NT2/D1 (cell line): Measurements from ENCODE around the gene ANKRD39.
A peak's percentile ranks its signal among the peaks of the same experiment; 100 is the strongest.

Source experiments
- DNase-seq: peaks from one replicate; pipeline ENCODE4 v3.0.0-alpha.2; 2011; ENCODE audit warnings: low read depth, low spot score
- H3K27me3 ChIP-seq: 2 replicates; pipeline ENCODE4 v1.6.0; 2011; ENCODE audit warnings: mild to moderate bottlenecking; ENCODE audit not compliant: insufficient read length, insufficient read depth
- H3K36me3 ChIP-seq: 2 replicates; pipeline ENCODE4 v1.6.1; 2011; ENCODE audit warnings: mild to moderate bottlenecking, low read length, mixed read lengths; ENCODE audit not compliant: insufficient read depth, insufficient read length
- H3K4me1 ChIP-seq: 2 replicates; pipeline ENCODE4 v1.5.1; 2011; ENCODE audit not compliant: insufficient read depth, insufficient read length
- H3K4me3 ChIP-seq: 2 replicates; pipeline ENCODE4 v1.5.1; 2011; ENCODE audit warnings: low read depth; ENCODE audit not compliant: insufficient read length
- H3K9ac ChIP-seq: 2 replicates; pipeline ENCODE4 v1.6.0; 2011; ENCODE audit warnings: low read depth; ENCODE audit not compliant: insufficient read length
- H3K9me3 ChIP-seq: 2 replicates; pipeline ENCODE4 v1.5.1; 2011; ENCODE audit warnings: mild to moderate bottlenecking, low read length; ENCODE audit not compliant: insufficient read depth
- SUZ12 ChIP-seq: IDR thresholded peaks from 2 replicates; pipeline ENCODE4 v1.6.1; 2011; ENCODE audit not compliant: insufficient read length, insufficient read depth; ENCODE audit errors: extremely low read depth
- YY1 ChIP-seq: IDR thresholded peaks from 2 replicates; pipeline ENCODE4 v1.6.1; 2011; ENCODE audit not compliant: insufficient read length, insufficient read depth
- ZNF274 ChIP-seq: IDR thresholded peaks from 2 replicates; pipeline ENCODE4 v1.6.1; 2011; ENCODE audit warnings: mild to moderate bottlenecking, low read depth, low read length

Gene ANKRD39

DNA sequence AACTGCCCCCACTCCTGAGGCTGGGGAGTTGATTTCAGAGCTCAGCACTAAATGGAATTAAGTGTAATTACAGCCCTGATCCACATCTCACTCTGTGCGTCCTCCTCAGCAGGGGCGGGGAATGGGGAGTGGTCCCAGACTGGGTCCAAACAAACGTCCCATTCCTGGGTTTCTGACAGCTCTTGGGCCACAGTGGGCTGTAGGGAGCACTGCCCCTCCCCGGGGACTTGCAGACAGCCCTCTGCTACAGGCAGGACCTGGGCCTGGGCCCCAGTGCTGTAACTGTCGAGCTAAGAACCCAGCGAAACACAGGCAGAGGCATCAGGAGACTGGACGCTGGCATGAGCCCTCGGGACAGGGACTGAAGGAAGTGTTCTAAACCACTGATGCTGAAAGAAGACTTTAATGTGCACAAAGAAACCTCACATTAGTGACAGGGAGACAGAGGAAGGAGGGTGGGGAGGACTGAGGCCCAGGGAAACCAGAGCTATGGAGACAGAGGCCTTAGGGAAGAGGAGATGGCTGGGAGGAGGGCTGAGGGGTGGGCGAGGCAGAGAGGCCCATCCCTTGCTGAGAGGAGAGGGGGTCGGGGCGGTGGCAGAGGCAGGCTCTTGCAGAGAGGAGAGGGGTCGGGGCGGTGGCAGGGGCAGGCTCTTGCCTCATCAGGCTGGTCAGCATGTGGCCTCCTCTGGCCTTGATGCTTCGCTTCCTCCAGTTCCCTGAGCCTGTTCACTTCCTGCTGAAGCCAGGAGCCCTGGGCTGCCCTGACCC lies 17.9 kb upstream of the ANKRD39 start:
- H3K36me3 ChIP-seq: no peaks in the 10 kb centered on the region
- H3K9me3 ChIP-seq: no peaks in the 10 kb centered on the region
- TF ChIP-seq YY1: no peak
- no peak overlapping the region for H3K4me3 ChIP-seq
- peak overlapping the region; percentile 58 for H3K9ac ChIP-seq
- H3K27me3 ChIP-seq: peaks cover 4% of the 10 kb centered on the region
- H3K4me1 ChIP-seq: peaks cover 52% of the 10 kb centered on the region
- DNase-seq: no peak

DNA sequence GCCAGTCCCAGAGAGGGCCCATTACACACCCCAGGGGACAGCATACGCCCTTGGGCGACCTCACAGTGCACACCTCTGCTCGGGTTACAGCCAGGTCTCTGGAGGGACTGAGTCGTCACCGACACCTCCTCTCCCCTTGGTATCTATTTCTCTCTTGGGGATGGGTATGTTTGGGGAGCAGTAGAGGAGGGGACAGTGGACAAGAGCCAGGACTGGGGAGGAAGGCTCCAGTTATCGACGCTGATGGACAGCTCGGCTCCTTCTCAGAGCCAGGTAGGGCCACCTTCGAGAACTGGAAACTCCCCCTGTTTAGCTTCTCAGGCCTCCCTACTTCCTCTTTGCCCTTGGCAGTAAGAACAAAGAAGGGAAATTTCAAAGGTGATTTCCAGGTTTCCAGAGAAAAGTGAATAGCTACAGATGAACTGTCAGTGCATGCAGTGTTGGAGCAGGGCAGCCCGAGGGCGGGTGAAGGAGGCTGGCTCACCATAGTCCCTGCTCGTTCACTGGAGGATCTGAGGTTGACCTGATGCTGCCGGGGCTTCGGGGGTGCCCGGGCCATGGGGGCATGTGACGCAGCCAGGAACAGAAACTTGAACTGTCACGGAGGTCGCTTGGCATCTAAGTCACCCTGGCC lies 16.5 kb upstream of the ANKRD39 start:
- Histone ChIP-seq H3K36me3 (no peaks in the 10 kb centered on the region), H3K27me3 (peaks cover 7% of the 10 kb centered on the region), H3K4me3 (no peak overlapping the region), H3K4me1 (peaks cover 43% of the 10 kb centered on the region), H3K9me3 (no peaks in the 10 kb centered on the region), H3K9ac (peak overlapping the region; percentile 28)
- DNase-seq: no peak
- TF ChIP-seq SUZ12 (no peak), ZNF274 (no peak), YY1 (no peak)

GRCh38 chr2:96873651-96874096 lies 15.9 kb upstream of the ANKRD39 start:
- peaks cover 38% of the 10 kb centered on the region for H3K4me1 ChIP-seq
- peak overlapping the region; percentile 28 for H3K9ac ChIP-seq
- no peak overlapping the region for H3K4me3 ChIP-seq

GRCh38 chr2:96872591-96873349 lies 15.0 kb upstream of the ANKRD39 start:
- peaks cover 3% of the 10 kb centered on the region for H3K27me3 ChIP-seq
- H3K4me1 ChIP-seq: peaks cover 32% of the 10 kb centered on the region
- peaks cover 3% of the 10 kb centered on the region for H3K36me3 ChIP-seq
- H3K9ac ChIP-seq: no peak overlapping the region
- no peak for TF ChIP-seq SUZ12
- no peak for TF ChIP-seq YY1
- TF ChIP-seq ZNF274: no peak
- no peak for DNase-seq
- no peaks in the 10 kb centered on the region for H3K9me3 ChIP-seq
- no peak overlapping the region for H3K4me3 ChIP-seq

More at GRCh38 chr2:96873651-96874096, 15.9 kb upstream of the ANKRD39 start:
- DNase-seq: no peak
- Histone ChIP-seq H3K27me3 (peaks cover 7% of the 10 kb centered on the region), H3K9me3 (no peaks in the 10 kb centered on the region), H3K36me3 (no peaks in the 10 kb centered on the region)
- TF ChIP-seq ZNF274 (no peak), SUZ12 (no peak), YY1 (no peak)

DNA sequence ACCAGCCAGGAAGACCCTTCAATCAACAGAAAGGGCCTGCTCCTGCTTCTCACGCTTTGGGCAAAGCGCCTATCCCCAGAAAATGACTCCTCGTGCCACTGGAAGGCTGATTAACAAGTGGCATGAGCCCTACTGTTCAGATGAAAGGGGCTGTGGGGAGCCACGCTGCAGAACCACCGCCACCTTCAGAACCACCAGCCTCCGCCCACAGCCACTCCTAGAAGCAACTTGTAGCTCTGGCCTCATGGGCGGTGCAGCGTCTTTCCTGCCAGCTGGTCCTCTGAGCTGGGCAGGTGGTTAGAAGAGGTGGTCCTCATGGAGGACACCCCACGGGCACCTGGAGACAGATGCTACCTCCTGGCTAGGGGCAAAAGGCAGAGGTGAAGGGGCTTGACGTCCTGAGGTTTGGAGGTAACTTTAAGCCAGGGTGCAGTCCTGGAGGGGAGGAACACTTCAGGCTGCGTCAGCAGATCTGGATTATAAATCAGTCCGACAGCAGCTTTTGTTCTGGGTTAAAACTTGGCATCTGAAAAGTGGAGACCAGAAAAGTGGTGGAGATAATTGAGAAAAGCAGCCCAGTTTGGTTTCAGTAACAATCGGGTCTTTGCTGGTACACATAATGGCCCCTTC lies 12.9 kb upstream of the ANKRD39 start:
- Histone ChIP-seq H3K36me3 (peaks cover 23% of the 10 kb centered on the region), H3K4me1 (peaks cover 32% of the 10 kb centered on the region), H3K9me3 (no peaks in the 10 kb centered on the region), H3K4me3 (peak overlapping the region; percentile 83), H3K9ac (peak overlapping the region; percentile 86), H3K27me3 (peaks cover 3% of the 10 kb centered on the region)
- no peak for DNase-seq
- TF ChIP-seq ZNF274 (no peak), SUZ12 (no peak), YY1 (no peak)

- H3K9me3 ChIP-seq: no peaks in the 10 kb centered on the region
- H3K9ac ChIP-seq: peak within 1 kb of the TSS; percentile 90
- no peak for TF ChIP-seq YY1
- TF ChIP-seq SUZ12: no peak
- peaks cover 3% of the 10 kb centered on the region for H3K27me3 ChIP-seq
- peaks cover 29% of the 10 kb centered on the region for H3K4me1 ChIP-seq
- no peak for DNase-seq
- H3K4me3 ChIP-seq: peak within 1 kb of the TSS; percentile 83
- peaks cover 30% of the 10 kb centered on the region for H3K36me3 ChIP-seq
These were observed 12.2 kb upstream of the ANKRD39 start, which contains the start of gene SEMA4C for GRCh38 chr2:96869822-96870625. TSS of gene SEMA4C (minus strand) at chr2:96870080. CDS start at chr2:96867886, 2,194 bp downstream.
